Coronary artery (tissue), 2 donors: Measurements from ENCODE around the gene SLC39A6.
"Not testable (repeated sequence)": the region's sequence is repeated elsewhere in the genome, so short reads cannot be mapped to it uniquely, and the experiment has no call there.

Source experiments
- DNase-seq: peaks from one replicate; pipeline ENCODE4 v3.0.0-alpha.2; 2017; ENCODE audit warnings: low spot score
- H3K27ac ChIP-seq, 2 donors: fragments of 200-600 bp; sonication (generic); one replicate each; pipeline ENCODE4 v1.5.1; 2016 to 2019
- H3K4me3 ChIP-seq: fragments of 200-600 bp; sonication (generic); 2 replicates; pipeline ENCODE4 v1.5.1; 2016; ENCODE audit warnings: mild to moderate bottlenecking, moderate library complexity
- CTCF ChIP-seq: fragments of 200-600 bp; sonication (generic); IDR thresholded peaks from one replicate; pipeline ENCODE4 v1.5.1; 2019; ENCODE audit warnings: antibody characterized with exemption

Gene SLC39A6

GRCh38 chr18:36104749-36105148, 24.4 kb downstream of the SLC39A6 start:
- H3K4me3 ChIP-seq, result no peak overlapping the region
- TF ChIP-seq CTCF, result no peak
- H3K27ac ChIP-seq, result no peak overlapping the region
- DNase-seq, result no peak

GRCh38 chr18:36101943-36102342, 27.2 kb downstream of the SLC39A6 start:
- no peak for TF ChIP-seq CTCF
- H3K4me3 ChIP-seq, result no peak overlapping the region
- DNase-seq, result no peak
- no peak overlapping the region for H3K27ac ChIP-seq

GRCh38 chr18:36099311-36099710, 29.8 kb downstream of the SLC39A6 start:
- TF ChIP-seq CTCF, result no peak
- Histone ChIP-seq H3K27ac (no peak overlapping the region), H3K4me3 (no peak overlapping the region)
- DNase-seq, result no peak

GRCh38 chr18:36096955-36097354, 32.2 kb downstream of the SLC39A6 start:
- DNase-seq, result no peak
- no peak overlapping the region for H3K4me3 ChIP-seq
- no peak overlapping the region for H3K27ac ChIP-seq
- no peak for TF ChIP-seq CTCF

GRCh38 chr18:36095936-36096519, 33.1 kb downstream of the SLC39A6 start:
- peak; percentile 31 for TF ChIP-seq CTCF
- no peak for DNase-seq
- Histone ChIP-seq H3K27ac (no peak overlapping the region), H3K4me3 (no peak overlapping the region)

- H3K4me3 ChIP-seq, result no peak overlapping the region
- TF ChIP-seq CTCF, result no peak
- no peak overlapping the region for H3K27ac ChIP-seq
- DNase-seq, result no peak
These were observed 34.7 kb downstream of the SLC39A6 start for GRCh38 chr18:36094431-36094830.

GRCh38 chr18:36092116-36092515, 37.0 kb downstream of the SLC39A6 start:
- not testable (repeated sequence) for DNase-seq, H3K27ac ChIP-seq, H3K4me3 ChIP-seq

GRCh38 chr18:36089001-36089400, 40.1 kb downstream of the SLC39A6 start:
- Histone ChIP-seq H3K27ac (no peak overlapping the region), H3K4me3 (no peak overlapping the region)
- no peak for TF ChIP-seq CTCF

More at GRCh38 chr18:36089001-36089400, 40.1 kb downstream of the SLC39A6 start:
- no peak for DNase-seq
